ENCODE measurements around the gene PCDH9.

GRCh38 chr13:66430269-66430668 lies 799.9 kb downstream of the PCDH9 start:
- TF ChIP-seq, protein P1, sequence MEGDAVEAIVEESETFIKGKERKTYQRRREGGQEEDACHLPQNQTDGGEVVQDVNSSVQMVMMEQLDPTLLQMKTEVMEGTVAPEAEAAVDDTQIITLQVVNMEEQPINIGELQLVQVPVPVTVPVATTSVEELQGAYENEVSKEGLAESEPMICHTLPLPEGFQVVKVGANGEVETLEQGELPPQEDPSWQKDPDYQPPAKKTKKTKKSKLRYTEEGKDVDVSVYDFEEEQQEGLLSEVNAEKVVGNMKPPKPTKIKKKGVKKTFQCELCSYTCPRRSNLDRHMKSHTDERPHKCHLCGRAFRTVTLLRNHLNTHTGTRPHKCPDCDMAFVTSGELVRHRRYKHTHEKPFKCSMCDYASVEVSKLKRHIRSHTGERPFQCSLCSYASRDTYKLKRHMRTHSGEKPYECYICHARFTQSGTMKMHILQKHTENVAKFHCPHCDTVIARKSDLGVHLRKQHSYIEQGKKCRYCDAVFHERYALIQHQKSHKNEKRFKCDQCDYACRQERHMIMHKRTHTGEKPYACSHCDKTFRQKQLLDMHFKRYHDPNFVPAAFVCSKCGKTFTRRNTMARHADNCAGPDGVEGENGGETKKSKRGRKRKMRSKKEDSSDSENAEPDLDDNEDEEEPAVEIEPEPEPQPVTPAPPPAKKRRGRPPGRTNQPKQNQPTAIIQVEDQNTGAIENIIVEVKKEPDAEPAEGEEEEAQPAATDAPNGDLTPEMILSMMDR (conservative IDR thresholded peaks at IDR 0.05; ENCODE audit: low read depth in 2 of 2) = no peak
- no peak for TF ChIP-seq EZH2phosphoT487 (IDR thresholded peaks at IDR 0.05; ENCODE audit: unreplicated experiment)

All from GM23338 (cell line).